PC-3 (cell line): ENCODE measurements around the gene GAS2L1. TPM values are rescaled to one million over a fixed set of nuclear protein-coding genes. Genes with fewer than 3 reads are reported as not detected.
A peak's percentile ranks its signal among the peaks of the same experiment; 100 is the strongest.

Experiments
- ATAC-seq: fragments of 200-7000 bp; cut with Tn5 transposase; 2 replicates; pipeline ENCODE4 v1.9.1; 2020; ENCODE audit warnings: mild to moderate bottlenecking, moderate library complexity
- BruUV-seq: library from RNA; stranded (reverse); fragments of 400-500 nt; replicated peaks from 2 replicates; lab custom pipeline; 2021; lab: Mats Ljungman, UMichigan
- CTCF ChIA-PET: fragments of 300-600 bp; sonication (Branson Sonifier 250); formaldehyde crosslinking; loops from one replicate; lab custom pipeline; 2022; ENCODE audit warnings: antibody characterized with exemption; lab: Charles Lee
- POLR2A ChIA-PET: fragments of 300-600 bp; sonication (Branson Sonifier 250); formaldehyde crosslinking; loops from one replicate; lab custom pipeline; 2022; ENCODE audit warnings: antibody characterized with exemption; ENCODE audit not compliant: unreplicated experiment; lab: Charles Lee
- DNase-seq: peaks from one replicate; pipeline ENCODE4 v3.0.0-alpha.2; 2015
- H2AFZ ChIP-seq: fragments of 300-600 bp; sonication (generic); 2 replicates; pipeline ENCODE4 v1.6.0; 2016; ENCODE audit warnings: antibody characterized with exemption, low read length
- H3F3A ChIP-seq: fragments of 300-600 bp; sonication (generic); one replicate; pipeline ENCODE4 v1.6.0; 2017; ENCODE audit warnings: antibody characterized with exemption, low read length, control low read depth, mild to moderate bottlenecking; ENCODE audit not compliant: unreplicated experiment
- H3K27ac ChIP-seq: fragments of 300-600 bp; sonication (generic); 2 replicates; pipeline ENCODE4 v1.5.1; 2016; ENCODE audit warnings: mild to moderate bottlenecking, low read length
- H3K27me3 ChIP-seq: fragments of 300-600 bp; sonication (generic); 2 replicates; pipeline ENCODE4 v1.6.1; 2016; ENCODE audit warnings: low read length, mixed read lengths
- H3K36me3 ChIP-seq: fragments of 300-600 bp; sonication (generic); 2 replicates; pipeline ENCODE4 v1.6.1; 2016; ENCODE audit warnings: low read depth, mixed run types, low read length, mixed read lengths
- H3K4me1 ChIP-seq: fragments of 300-600 bp; sonication (generic); 2 replicates; pipeline ENCODE4 v1.5.1; 2016; ENCODE audit warnings: low read length; ENCODE audit not compliant: insufficient read depth
- H3K4me2 ChIP-seq: fragments of 300-600 bp; sonication (generic); 2 replicates; pipeline ENCODE4 v1.6.0; 2016; ENCODE audit warnings: low read length
- H3K4me3 ChIP-seq: fragments of 300-600 bp; sonication (generic); 2 replicates; pipeline ENCODE4 v1.5.1; 2016; ENCODE audit warnings: mild to moderate bottlenecking, low read length, mixed read lengths
- H3K79me2 ChIP-seq: fragments of 300-600 bp; sonication (generic); 2 replicates; pipeline ENCODE4 v1.6.1; 2017; ENCODE audit warnings: low read length, mixed read lengths
- H3K9ac ChIP-seq: fragments of 300-600 bp; sonication (generic); 2 replicates; pipeline ENCODE4 v1.6.0; 2016; ENCODE audit warnings: mild to moderate bottlenecking, low read length
- H3K9me2 ChIP-seq: fragments of 300-600 bp; sonication (generic); replicated peaks from 2 replicates; pipeline ENCODE4 v1.6.1; 2016; ENCODE audit warnings: mixed run types, low read length, mixed read lengths
- H3K9me3 ChIP-seq: fragments of 300-600 bp; sonication (generic); 2 replicates; pipeline ENCODE4 v1.6.1; 2016; ENCODE audit warnings: low read length, mixed read lengths
- H4K20me1 ChIP-seq: fragments of 300-600 bp; sonication (generic); 2 replicates; pipeline ENCODE4 v1.6.1; 2016; ENCODE audit warnings: low read length, mixed read lengths
- CTCF ChIP-seq: fragments of 300-600 bp; sonication (generic); conservative IDR thresholded peaks from 2 replicates; pipeline ENCODE4 v1.5.1; 2017; ENCODE audit warnings: antibody characterized with exemption, low read depth, mild to moderate bottlenecking, low read length
- EZH2 ChIP-seq: fragments of 300-600 bp; sonication (generic); IDR thresholded peaks from one replicate; pipeline ENCODE4 v1.6.1; 2017; ENCODE audit warnings: antibody characterized with exemption, mild to moderate bottlenecking, low read length; ENCODE audit not compliant: unreplicated experiment
- EZH2phosphoT487 ChIP-seq: fragments of 300-600 bp; sonication (generic); IDR thresholded peaks from 2 replicates; pipeline ENCODE4 v1.6.1; 2018; ENCODE audit warnings: mild to moderate bottlenecking, antibody characterized with exemption, low read length, borderline replicate concordance
- intact Hi-C: fragments of 100-400 bp; cut with micrococcal nuclease; formaldehyde crosslinking; loops from 2 replicates; pipeline ENCODE4 v1.9.0; 2023
- total RNA-seq: library from RNA; depleted of rRNA; stranded (reverse); fragments of >200 nt; gene quantifications from 2 replicates; pipeline ENCODE4 v1.2.3, GENCODE V29; 2014

The GAS2L1 gene
- total RNA-seq, 1 experiment from 2014 or later, result 58.4 TPM

DNA sequence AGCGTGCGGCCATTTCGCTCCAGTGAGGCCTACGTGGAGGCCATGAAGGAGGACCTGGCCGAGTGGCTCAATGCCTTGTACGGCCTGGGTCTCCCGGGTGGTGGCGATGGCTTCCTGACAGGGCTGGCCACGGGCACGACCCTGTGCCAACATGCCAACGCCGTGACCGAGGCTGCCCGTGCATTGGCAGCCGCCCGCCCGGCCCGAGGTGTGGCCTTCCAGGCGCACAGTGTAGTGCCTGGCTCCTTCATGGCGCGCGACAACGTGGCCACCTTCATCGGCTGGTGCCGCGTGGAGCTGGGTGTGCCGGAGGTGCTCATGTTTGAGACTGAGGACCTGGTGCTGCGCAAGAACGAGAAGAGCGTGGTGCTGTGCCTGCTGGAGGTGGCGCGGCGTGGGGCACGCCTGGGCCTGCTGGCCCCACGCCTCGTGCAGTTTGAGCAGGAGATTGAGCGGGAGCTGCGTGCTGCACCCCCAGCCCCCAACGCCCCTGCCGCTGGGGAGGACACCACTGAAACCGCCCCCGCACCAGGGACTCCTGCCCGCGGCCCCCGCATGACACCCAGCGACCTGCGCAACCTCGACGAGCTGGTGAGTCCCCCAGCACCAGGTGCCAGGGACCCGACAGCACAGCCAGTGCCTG lies 1.8 kb downstream of the GAS2L1 start:
- Histone ChIP-seq H3F3A (no peaks in the 10 kb centered on the region), H3K36me3 (no peaks in the 10 kb centered on the region), H3K9me3 (no peaks in the 10 kb centered on the region), H3K27me3 (no peaks in the 10 kb centered on the region), H2AFZ (0 out of 2 replicates have a peak overlapping the region, but pooled peaks have one; percentile 29), H3K4me2 (peak overlapping the region; percentile 89), H3K4me1 (peaks cover 37% of the 10 kb centered on the region), H3K9ac (peak overlapping the region; percentile 89), H3K27ac (peak overlapping the region; percentile 97), H3K9me2 (no peaks in the 10 kb centered on the region), H3K4me3 (peak overlapping the region; percentile 79), H3K79me2 (peaks cover 32% of the 10 kb centered on the region), H4K20me1 (no peaks in the 10 kb centered on the region)
- ChIA-PET CTCF (no interaction called here), POLR2A (no interaction called here)
- DNase-seq, result no peak
- BruUV-seq, result no TSS peak
- intact Hi-C loops, result loop anchor here (5.0 kb wide), 1 partner anchor 39 kb away; no protein-coding TSS in a partner anchor
- peak; percentile 2; the same call in 1 of the 2 replicates for ATAC-seq
- TF ChIP-seq CTCF (no peak), EZH2 (no peak), EZH2phosphoT487 (no peak)

- Histone ChIP-seq H3K9me2 (no peaks in the 10 kb centered on the region), H3K4me3 (peak overlapping the region; percentile 79), H2AFZ (no peak overlapping the region), H3K27ac (peak overlapping the region; percentile 97), H3K9me3 (no peaks in the 10 kb centered on the region), H3K4me2 (peak overlapping the region; percentile 89), H3F3A (no peaks in the 10 kb centered on the region), H3K9ac (peak overlapping the region; percentile 89), H3K4me1 (peaks cover 37% of the 10 kb centered on the region), H3K27me3 (no peaks in the 10 kb centered on the region), H3K79me2 (peaks cover 32% of the 10 kb centered on the region), H4K20me1 (no peaks in the 10 kb centered on the region), H3K36me3 (no peaks in the 10 kb centered on the region)
- ChIA-PET POLR2A (no interaction called here), CTCF (no interaction called here)
- peak; percentile 44 for ATAC-seq
- no peak for TF ChIP-seq EZH2
- no peak for TF ChIP-seq CTCF
- TF ChIP-seq EZH2phosphoT487, result no peak
- no TSS peak for BruUV-seq
- intact Hi-C loops, result loop anchor here (5.0 kb wide), 1 partner anchor 38 kb away; no protein-coding TSS in a partner anchor
- DNase-seq, result peak; percentile 76
These were observed 2.4 kb downstream of the GAS2L1 start for GRCh38 chr22:29308791-29309262.
